Anterior cingulate cortex (tissue), 58 donors: Measurements from ENCODE around the gene ARMC6.
"Not testable (repeated sequence)": the region's sequence is repeated elsewhere in the genome, so short reads cannot be mapped to it uniquely, and the experiment has no call there.

ENCODE experiments used
- DNase-seq, 58 donors: peaks; one replicate each; lab custom pipeline; 2025; lab: John Stamatoyannopoulos, UW

Gene ARMC6

GRCh38 chr19:19103167-19103566 is 69.8 kb downstream of the ARMC6 start:
- no peak for DNase-seq

DNA sequence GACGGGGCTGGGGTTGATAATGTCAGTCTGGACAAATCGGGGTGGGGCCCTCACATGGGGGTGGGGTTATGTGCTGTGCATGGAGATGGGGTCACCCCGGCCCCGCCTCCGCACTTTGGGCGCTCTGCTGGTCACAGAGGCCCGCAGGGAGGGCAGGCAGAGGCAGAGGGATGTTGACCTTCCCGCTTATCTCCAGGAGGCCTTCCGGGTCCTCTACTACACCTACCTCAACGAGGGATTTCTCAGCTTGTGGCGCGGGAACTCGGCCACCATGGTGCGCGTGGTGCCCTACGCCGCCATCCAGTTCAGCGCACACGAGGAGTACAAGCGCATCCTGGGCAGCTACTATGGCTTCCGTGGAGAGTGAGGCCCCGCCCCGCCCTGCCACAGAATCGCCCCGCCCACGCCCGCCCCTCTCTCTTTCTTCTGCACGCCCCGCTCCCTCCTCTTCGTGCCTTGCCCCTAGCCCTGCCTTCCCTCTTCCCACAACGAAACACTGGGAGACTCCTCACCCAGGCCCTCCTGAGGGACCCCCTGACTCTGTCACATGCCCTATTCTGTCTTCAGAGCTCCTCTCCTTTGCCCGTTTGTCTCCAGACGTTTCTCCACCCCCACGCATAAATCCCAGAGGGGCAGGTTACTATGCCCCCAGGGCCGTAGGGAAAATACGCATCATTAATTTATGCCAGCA is 72.1 kb downstream of the ARMC6 start:
- DNase-seq = peak in 1 of 58 donors; percentile 8

DNA sequence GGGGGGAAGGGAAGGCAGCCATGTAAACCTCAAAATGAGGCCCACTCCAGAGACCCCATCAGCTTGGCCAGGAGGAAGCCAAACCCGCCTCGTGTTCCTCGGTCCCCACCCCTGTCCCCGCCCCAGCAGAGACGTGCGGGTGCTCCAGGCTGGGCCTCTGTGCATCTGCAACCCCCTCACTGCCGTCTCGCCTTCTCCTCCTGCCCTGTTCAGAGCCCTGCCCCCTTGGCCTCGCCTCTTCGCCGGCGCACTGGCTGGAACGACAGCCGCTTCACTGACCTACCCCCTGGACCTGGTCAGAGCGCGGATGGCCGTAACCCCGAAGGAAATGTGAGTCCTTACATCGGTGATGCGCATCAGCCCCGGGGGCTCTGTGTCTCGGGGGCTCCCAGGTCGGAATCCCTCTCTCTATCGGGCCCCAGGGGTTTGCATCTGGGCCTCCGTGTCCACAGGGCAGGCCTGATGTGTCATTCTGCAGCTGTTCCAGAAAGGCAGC is 72.7 kb downstream of the ARMC6 start:
- DNase-seq = no peak

DNA sequence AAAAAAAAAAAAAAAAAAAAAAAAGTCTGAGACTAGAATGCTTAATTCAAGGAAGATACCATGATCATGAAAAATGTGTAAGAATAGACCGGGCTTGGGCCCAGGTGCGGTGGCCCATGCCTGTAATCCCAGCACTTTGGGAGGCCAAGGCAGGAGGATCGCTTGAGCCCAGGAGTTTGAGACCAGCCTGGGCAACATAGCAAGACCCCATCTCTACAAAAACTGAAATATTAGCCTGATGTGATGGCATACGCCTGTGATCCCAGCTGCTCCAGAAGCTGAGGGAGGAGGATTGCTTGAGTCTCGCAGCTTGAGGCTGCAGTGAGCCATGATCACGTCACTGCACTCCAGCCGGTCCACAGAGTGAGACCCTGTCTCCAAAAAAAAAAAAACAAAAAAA is 73.5 kb downstream of the ARMC6 start:
- DNase-seq = not testable (repeated sequence)

DNA sequence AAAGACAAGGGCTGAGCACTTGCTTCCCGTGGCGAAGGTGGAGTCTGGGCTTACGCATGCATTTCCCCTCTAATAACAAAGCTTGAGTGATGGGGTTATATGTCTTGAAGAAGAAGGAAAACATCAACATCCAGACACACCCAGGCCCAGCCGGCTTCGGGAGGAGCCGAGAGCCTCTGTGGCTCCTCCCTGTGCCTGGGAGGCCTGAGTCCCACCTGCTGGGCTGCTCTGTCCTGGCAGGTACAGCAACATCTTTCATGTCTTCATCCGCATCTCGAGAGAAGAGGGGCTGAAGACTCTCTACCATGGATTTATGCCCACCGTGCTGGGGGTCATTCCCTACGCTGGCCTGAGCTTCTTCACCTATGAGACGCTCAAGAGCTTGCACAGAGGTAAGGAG is 74.3 kb downstream of the ARMC6 start:
- no peak for DNase-seq
